GM12864 (cell line): ENCODE results near the gene NR3C2.
A peak's percentile ranks its signal among the peaks of the same experiment; 100 is the strongest.

ENCODE experiments used
- DNase-seq: peaks from one replicate; pipeline ENCODE4 v3.0.0-alpha.2; 2011; ENCODE audit warnings: low read depth
- H3K4me3 ChIP-seq: 2 replicates; pipeline ENCODE4 v1.5.1; 2011; ENCODE audit warnings: mild to moderate bottlenecking, low read depth, low read length, control low read depth
- TF ChIP-seq, protein P1 (sequence below): IDR thresholded peaks from 2 replicates; pipeline ENCODE4 v1.5.1; 2011; ENCODE audit warnings: low read depth, mild to moderate bottlenecking, moderate library complexity, low read length, control low read depth, inconsistent platforms; ENCODE audit errors: missing control alignments

NR3C2 gene

DNA sequence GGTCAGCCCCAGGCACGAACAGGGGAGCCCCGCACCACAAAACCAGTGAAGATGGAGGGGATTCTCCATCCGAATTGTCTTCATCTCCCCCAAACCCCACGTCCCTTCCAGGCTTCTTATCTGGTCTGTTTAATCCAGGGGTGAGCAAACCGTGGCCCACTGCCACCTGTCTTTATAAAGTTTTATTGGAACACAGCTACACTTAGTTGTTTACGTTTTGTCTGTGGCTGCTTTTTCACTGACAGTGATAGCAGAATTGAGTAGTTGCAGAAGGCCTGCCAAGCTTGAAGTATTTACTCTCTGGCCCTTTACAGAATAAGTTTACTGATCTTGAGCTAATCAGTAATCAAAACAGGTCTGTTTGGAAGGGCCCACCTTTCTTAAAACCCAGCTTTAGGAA lies 386.4 kb downstream of the NR3C2 start:
- DNase-seq, result no peak
- TF ChIP-seq, protein P1, sequence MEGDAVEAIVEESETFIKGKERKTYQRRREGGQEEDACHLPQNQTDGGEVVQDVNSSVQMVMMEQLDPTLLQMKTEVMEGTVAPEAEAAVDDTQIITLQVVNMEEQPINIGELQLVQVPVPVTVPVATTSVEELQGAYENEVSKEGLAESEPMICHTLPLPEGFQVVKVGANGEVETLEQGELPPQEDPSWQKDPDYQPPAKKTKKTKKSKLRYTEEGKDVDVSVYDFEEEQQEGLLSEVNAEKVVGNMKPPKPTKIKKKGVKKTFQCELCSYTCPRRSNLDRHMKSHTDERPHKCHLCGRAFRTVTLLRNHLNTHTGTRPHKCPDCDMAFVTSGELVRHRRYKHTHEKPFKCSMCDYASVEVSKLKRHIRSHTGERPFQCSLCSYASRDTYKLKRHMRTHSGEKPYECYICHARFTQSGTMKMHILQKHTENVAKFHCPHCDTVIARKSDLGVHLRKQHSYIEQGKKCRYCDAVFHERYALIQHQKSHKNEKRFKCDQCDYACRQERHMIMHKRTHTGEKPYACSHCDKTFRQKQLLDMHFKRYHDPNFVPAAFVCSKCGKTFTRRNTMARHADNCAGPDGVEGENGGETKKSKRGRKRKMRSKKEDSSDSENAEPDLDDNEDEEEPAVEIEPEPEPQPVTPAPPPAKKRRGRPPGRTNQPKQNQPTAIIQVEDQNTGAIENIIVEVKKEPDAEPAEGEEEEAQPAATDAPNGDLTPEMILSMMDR, result no peak
- H3K4me3 ChIP-seq, result no peak overlapping the region

DNA sequence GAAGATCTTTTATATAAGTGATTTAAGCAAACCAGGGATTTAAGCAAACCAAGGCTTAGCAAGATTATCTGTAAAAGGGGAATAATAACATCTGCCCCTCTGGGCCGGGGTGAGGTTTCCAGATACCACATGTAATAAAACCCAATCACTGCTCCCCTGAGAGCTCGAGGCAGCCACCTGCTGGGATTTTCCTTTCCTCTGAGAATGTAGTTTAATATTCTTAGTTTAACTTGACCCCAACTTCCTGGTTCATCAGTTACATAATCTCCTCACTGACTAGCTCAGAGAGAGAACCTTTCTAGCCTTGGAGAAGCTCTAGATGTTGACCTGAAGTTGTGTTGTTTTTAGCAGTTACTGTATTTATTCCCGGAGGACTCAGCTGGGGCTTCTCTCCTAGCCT lies 387.9 kb downstream of the NR3C2 start:
- TF ChIP-seq, protein P1, result no peak
- no peak for DNase-seq
- no peak overlapping the region for H3K4me3 ChIP-seq

- DNase-seq, result no peak
- H3K4me3 ChIP-seq, result no peak overlapping the region
Observed at GRCh38 chr4:148053298-148054003, 388.8 kb downstream of the NR3C2 start.

GRCh38 chr4:148052448-148052847 lies 389.8 kb downstream of the NR3C2 start:
- no peak overlapping the region for H3K4me3 ChIP-seq
- TF ChIP-seq, protein P1, result no peak
- no peak for DNase-seq

More at GRCh38 chr4:148053298-148054003, 388.8 kb downstream of the NR3C2 start:
- TF ChIP-seq, protein P1, result no peak

DNA sequence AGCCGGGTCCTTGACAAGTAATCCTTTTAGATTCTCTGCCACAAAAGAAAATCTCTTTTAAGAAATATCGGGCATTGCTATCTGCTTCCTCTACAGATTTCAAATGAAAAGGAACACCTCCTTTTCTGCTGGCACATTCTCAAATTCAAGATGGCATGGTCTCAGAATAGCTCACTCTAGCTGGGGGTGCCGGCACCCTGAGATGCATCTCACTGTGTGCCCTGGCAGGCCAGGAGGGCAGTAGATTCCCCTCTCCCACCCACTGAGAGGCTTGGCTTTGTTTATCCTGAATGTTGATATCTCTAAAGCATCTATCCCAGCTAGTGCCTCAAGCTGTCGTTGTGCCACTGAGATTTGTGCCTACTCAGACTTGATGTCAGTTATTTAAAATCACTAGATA lies 390.8 kb downstream of the NR3C2 start:
- no peak for DNase-seq
- TF ChIP-seq, protein P1, result no peak
- no peak overlapping the region for H3K4me3 ChIP-seq

DNA sequence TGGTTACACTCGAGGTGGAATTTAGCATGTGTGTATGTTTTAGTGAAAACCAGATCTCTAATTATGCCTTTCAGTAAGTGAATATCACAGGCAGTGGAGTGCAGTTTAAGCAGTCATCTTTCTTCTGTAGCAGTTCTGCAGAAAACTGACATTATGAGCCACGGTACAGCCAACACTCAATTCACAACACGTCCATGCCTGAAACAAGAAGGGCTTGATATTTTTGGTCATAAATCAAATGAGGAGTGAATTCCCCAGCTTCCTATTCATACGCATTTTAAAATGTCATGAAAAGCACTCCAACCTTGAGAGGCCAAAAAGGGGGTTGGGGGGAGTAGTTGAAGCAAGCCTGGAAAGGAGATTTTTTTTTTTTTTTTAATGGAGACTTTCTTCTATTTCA lies 393.6 kb downstream of the NR3C2 start:
- H3K4me3 ChIP-seq, result no peak overlapping the region
- TF ChIP-seq, protein P1, result no peak
- no peak for DNase-seq

DNA sequence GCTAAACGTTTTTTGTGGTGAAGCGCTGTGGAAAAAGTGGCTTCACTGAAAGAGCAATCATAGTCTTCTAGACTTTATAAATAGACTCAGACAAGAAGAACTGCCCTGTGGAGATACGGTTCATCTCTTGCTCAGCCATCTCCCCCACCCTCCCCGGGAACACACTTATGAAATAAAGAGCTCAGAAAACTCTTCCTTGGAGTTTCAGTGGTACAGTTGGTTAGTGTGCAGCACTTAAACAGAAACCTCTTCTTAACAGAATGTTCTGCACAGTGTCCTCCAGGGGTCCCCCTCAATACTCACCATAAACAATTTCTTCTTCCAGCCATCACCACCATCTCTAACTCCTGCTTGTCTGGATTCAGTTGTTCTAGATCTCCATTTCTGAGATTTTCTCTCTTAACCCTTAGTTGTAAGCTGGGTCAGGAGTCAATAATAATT lies 397.3 kb downstream of the NR3C2 start:
- H3K4me3 ChIP-seq, result no peak overlapping the region
- TF ChIP-seq, protein P1, result peak; percentile 41
- no peak for DNase-seq
